GM12873 (cell line): Measurements from ENCODE around the gene IGF2BP2.

Experiments used
- TF ChIP-seq, protein P1 (sequence below): IDR thresholded peaks from 2 replicates; pipeline ENCODE4 v1.5.1; 2012; ENCODE audit warnings: low read depth, mild to moderate bottlenecking, moderate library complexity, low read length, control low read depth; ENCODE audit not compliant: insufficient read depth; ENCODE audit errors: missing control alignments

Gene IGF2BP2

DNA sequence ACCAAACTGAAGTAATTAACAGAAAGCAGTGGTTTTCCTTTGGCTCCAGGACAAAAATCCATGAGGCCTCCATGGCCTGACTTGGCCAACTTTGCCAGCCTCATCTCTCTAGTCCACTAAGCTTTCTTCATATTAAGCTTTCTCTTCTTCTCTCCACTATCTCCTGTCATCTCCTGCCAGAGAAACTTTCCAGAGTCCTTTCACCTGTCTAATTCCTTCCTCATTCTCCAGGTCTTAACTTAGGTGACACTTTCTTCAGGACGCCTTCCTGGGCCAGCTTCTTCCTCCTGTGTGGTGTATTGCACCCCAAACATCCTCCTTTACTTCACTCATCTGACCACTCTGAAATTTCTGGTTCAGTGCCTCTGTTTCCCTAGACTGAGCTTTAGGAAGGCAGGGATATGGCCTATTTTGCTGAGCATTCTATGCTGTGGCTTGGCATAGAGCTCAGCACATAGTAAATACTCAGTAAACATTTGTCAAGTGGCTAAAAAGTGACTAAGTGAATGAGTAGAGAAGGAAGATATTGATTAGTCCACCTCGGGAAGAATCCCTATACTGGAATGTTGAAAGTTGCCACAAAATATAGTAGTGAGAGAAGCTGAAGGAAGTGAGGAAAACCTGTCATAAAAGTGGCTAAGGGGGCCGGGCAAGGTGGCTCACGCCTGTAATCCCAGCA is 34.6 kb upstream of the IGF2BP2 start:
- TF ChIP-seq, protein P1, sequence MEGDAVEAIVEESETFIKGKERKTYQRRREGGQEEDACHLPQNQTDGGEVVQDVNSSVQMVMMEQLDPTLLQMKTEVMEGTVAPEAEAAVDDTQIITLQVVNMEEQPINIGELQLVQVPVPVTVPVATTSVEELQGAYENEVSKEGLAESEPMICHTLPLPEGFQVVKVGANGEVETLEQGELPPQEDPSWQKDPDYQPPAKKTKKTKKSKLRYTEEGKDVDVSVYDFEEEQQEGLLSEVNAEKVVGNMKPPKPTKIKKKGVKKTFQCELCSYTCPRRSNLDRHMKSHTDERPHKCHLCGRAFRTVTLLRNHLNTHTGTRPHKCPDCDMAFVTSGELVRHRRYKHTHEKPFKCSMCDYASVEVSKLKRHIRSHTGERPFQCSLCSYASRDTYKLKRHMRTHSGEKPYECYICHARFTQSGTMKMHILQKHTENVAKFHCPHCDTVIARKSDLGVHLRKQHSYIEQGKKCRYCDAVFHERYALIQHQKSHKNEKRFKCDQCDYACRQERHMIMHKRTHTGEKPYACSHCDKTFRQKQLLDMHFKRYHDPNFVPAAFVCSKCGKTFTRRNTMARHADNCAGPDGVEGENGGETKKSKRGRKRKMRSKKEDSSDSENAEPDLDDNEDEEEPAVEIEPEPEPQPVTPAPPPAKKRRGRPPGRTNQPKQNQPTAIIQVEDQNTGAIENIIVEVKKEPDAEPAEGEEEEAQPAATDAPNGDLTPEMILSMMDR, result no peak

DNA sequence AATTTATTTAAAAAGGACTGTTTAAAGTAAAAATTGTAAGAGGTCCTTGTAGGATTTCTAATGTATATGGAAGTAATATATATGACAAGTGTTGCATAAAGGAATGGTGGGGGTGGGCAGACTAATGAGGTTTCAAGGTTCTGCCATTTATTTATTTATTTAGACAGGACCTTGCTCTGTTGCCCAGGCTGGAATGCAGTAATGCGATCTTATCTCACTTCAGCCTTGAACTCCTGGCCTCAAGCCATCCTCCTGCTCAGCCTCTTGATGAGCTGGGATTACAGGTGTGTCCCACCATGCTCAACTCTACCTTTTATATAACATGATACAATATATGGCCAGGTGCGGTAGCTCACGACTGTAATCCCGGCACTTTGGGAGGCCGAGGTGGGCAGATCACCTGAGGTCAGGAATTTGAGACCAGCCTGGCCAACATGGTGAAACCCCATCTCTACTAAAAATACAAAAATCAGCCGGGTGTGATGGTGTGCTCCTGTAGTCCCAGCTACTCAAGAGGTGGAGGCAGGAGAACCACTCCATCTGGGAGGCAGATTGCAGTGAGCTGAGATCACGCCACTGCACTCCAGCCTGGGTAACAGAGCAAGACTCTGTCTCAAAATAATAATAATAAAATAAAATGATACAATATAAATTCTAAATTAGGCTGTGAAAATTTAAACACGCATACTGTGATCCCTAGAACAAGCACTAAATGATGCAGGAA is 33.8 kb upstream of the IGF2BP2 start:
- TF ChIP-seq, protein P1, result no peak

DNA sequence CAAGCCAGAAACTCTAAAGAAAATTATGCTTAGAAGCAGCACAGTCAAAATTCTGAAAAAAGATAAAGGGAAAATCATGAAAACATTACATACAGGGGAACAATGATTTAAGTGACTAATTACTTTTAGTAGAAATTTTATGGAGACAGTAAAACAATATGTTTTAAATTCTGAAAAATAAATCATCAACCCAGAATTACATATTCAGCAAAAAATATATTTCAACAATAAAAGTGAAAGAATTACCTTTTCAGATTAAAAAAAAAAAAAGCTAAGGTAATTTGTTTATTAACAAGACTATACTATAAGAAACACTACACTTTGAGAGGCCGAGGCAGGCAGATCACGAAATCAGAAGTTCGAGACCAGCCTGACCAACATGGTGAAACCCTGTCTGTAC is 32.4 kb upstream of the IGF2BP2 start:
- TF ChIP-seq, protein P1, result no peak

DNA sequence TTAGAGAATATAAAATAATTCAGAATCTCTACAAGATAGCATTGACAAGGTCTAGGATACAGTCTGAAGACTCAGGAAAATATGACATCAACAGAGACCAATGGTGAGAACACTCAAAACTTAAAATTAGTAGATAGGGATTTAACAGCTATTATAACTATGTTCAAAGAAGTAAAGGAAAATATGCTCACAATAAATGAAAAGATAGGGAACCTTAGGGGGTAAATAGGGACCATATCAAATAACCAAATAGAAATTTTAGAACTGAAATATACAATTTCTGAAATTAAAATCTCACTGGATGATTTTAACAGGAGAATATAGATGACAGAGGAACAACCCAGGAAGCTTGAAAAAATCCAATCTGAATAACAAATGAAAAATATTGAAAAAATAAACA is 31.8 kb upstream of the IGF2BP2 start:
- TF ChIP-seq, protein P1, result no peak

DNA sequence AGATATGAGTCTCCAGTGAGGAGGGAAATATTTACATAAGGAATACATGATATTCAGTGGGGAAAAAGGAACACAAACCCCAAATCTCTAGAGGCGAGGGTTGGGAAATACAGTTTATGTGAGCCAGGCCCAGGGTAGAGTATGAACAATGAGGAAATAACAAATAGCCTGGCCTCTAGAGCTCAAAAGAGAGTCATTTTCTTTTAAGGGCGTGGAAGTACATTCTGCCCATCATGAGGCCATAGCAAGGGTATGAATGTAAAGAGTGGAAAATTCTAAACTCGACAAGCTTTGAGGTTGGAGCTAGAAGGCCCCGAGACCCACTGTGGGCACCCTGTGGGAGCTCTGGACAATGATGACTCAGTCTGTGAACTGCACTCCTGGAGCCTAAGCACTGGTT is 27.8 kb upstream of the IGF2BP2 start:
- TF ChIP-seq, protein P1, result no peak

DNA sequence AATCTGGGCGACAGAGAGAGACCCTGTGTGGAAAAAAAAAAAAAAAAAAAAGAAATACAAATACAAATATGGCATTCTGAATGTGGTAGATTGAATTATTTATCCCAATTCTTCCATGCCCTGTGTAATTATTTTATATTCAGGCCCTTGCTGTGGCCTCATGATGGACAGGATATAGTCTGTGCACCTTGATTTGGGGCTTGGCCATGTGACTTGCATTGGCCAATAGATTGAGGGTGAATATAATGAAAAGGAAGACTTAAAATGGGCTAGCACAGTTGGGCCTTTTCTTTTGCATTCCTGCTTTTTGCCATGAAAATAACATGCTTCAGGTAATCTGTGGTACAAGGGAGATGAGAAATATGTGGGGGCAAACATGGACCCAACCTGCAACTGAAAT is 27.1 kb upstream of the IGF2BP2 start:
- TF ChIP-seq, protein P1, result no peak

DNA sequence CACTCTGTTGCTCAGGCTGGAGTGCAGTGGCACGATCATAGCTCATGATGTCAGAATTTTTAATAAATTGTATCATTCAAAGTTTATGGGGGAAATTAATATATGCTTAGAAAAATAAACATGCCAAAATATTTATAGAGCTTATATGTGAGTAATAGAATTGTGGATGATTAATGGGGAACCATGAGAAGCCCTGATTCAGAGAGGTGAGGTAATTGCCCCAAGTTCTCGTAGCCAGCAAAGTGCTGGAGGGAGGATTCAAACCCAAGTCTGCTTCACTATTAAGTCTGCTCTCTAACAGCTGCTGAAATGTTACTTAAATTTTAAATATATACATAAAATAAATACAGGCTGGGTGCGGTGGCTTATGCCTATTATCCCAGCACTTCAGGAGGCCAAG is 26.2 kb upstream of the IGF2BP2 start:
- TF ChIP-seq, protein P1, result no peak
